NCI-H2171 treated with DMSO at 0.1 percent for 48 hours (cell line): Measurements from ENCODE around the gene TBCEL.

Experiments
- DNase-seq: peaks from one replicate; lab custom pipeline; 2025; lab: John Stamatoyannopoulos, UW

The TBCEL gene

DNA sequence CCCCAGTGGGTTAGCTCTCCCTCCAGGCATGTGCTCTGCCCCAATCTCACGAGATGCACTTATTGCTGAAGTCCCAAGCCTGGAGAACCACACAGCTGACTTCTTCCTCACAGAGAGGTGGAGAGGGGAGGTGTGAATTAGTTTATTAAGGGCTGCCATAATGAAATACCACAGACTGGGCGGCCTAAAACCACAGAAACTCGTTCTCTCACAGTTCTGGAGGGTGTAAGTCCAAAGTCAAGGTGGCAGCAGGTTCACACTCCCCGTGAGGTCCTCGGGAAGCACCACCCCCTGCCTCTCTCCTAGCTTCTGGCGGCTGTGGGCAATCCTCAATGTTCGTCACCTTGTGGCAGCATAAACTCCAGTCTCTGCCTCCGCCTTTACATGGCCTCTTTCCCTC is 116.5 kb downstream of the TBCEL start:
- DNase-seq = no peak
